Vagina (tissue), 2 donors: ENCODE data around the gene ZNF804B.

ENCODE experiments used
- CTCF ChIP-seq, 3 experiments: fragments of 450-650 bp in 2 of 3; fragments of 200-600 bp in 1 of 3; sonication (generic) in 1 of 3; IDR thresholded peaks; one replicate each; pipeline ENCODE4 v1.5.1; 2017 to 2019; ENCODE audit warnings: antibody characterized with exemption in 3 of 3, mild to moderate bottlenecking in 2 of 3, moderate library complexity in 2 of 3
- POLR2A ChIP-seq, 2 donors: fragments of 450-650 bp; IDR thresholded peaks; one replicate each; pipeline ENCODE4 v1.6.1; 2017; ENCODE audit warnings: antibody characterized with exemption in 2 of 2, mild to moderate bottlenecking in 2 of 2, moderate library complexity in 2 of 2
- POLR2AphosphoS5 ChIP-seq, 2 donors: sonication (generic); formaldehyde crosslinking; IDR thresholded peaks; one replicate each; pipeline ENCODE4 v1.9.0; 2017; ENCODE audit warnings: antibody characterized with exemption in 2 of 2, mild to moderate bottlenecking in 2 of 2, low read depth in 1 of 2; ENCODE audit not compliant: insufficient read depth in 1 of 2

- no peak for TF ChIP-seq POLR2A (IDR thresholded peaks at IDR 0.05)
- TF ChIP-seq CTCF (IDR thresholded peaks at IDR 0.05) = no peak
- TF ChIP-seq POLR2AphosphoS5 (IDR thresholded peaks at IDR 0.05; ENCODE audit: insufficient read depth in 1 of 2, low read depth in 1 of 2) = no peak
These were observed 464.4 kb downstream of the ZNF804B start for GRCh38 chr7:89223900-89224395.
